ENCODE data around the gene SLCO3A1. TPM values are rescaled to one million over a fixed set of nuclear protein-coding genes. Genes with fewer than 3 reads are reported as not detected.

Gene SLCO3A1
- total and polyA plus RNA-seq, 8 donors, result 2.4 to 38.8 (median 7.7) TPM

DNA sequence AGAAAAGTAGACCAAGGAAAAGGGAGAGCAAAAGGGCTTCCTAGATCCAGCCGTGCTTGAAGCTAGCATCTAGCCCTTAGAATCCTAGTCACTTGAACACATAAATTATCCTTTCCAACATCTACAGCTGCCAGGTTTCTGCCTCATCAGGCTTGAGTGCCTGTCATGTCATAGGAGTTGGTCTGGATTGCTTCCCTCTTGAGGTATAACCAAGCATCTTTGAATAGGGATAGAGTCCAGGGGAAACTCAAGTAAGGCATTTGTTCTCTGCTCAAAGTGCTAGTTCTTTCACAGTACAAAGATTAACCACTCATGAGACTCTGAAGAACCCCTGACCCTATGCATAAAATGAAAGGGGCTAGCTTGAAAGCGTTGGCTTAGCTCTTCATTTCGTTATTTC lies 72.3 kb downstream of the SLCO3A1 start:
- DNase-seq, result no peak
- no peaks in the 10 kb centered on the region for H3K36me3 ChIP-seq
- H3K4me3 ChIP-seq, result no peak overlapping the region
- peak overlapping the region in 3 of 5 donors; percentile 3 to 54 (median 32) for H3K27ac ChIP-seq
- no peak for TF ChIP-seq POLR2A (IDR thresholded peaks at IDR 0.05)
- TF ChIP-seq, protein P1, sequence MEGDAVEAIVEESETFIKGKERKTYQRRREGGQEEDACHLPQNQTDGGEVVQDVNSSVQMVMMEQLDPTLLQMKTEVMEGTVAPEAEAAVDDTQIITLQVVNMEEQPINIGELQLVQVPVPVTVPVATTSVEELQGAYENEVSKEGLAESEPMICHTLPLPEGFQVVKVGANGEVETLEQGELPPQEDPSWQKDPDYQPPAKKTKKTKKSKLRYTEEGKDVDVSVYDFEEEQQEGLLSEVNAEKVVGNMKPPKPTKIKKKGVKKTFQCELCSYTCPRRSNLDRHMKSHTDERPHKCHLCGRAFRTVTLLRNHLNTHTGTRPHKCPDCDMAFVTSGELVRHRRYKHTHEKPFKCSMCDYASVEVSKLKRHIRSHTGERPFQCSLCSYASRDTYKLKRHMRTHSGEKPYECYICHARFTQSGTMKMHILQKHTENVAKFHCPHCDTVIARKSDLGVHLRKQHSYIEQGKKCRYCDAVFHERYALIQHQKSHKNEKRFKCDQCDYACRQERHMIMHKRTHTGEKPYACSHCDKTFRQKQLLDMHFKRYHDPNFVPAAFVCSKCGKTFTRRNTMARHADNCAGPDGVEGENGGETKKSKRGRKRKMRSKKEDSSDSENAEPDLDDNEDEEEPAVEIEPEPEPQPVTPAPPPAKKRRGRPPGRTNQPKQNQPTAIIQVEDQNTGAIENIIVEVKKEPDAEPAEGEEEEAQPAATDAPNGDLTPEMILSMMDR (IDR thresholded peaks at IDR 0.05), result no peak
- no peak for TF ChIP-seq POLR2AphosphoS5 (IDR thresholded peaks at IDR 0.05)
- TF ChIP-seq EP300 (IDR thresholded peaks at IDR 0.05), result no peak
- H3K4me1 ChIP-seq, result peaks cover 9 to 61% (median 33%) of the 10 kb centered on the region in 4 donors
- H3K27me3 ChIP-seq, result no peaks in the 10 kb centered on the region
- intact Hi-C loops (cut with DNase I; ENCODE audit: low total_unique reads), result no loop called here
- H3K9me3 ChIP-seq, result no peaks in the 10 kb centered on the region
- WGBS, 5 donors, result 56 to 75% (median 62%) methylated on average over 3 of the region's 3 CpGs

DNA sequence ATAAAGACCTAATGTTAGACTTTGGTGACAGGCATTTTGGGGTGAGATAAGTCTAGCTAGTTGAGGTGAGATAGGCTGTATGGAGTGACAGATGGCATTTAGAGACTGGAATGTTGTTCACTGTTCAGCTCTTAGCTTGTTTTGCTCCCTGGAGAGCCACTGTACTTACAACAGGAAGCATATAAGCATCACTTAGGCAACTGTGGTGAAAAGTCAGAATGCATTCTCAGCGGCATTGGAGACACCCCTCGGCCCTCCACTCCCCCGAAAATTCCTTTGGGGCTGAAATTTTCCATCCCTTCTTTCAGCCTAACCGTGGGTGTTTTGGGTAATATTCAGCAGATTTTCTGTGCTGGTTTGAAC lies 73.4 kb downstream of the SLCO3A1 start:
- H3K36me3 ChIP-seq, result no peaks in the 10 kb centered on the region
- 39 to 65% (median 55%) methylated on average over 4 of the region's 4 CpGs for WGBS, 5 donors
- intact Hi-C loops (cut with DNase I; ENCODE audit: low total_unique reads), result no loop called here
- peak in 1 of 2 donors; percentile 49 for DNase-seq
- H3K4me3 ChIP-seq, result no peak overlapping the region
- peaks cover 6 to 50% (median 29%) of the 10 kb centered on the region in 4 donors for H3K4me1 ChIP-seq
- no peaks in the 10 kb centered on the region for H3K9me3 ChIP-seq
- TF ChIP-seq POLR2A (IDR thresholded peaks at IDR 0.05) (no peak), POLR2AphosphoS5 (IDR thresholded peaks at IDR 0.05) (no peak), EP300 (IDR thresholded peaks at IDR 0.05) (no peak)
- TF ChIP-seq, protein P1 (IDR thresholded peaks at IDR 0.05), result no peak
- peak overlapping the region in 3 of 5 donors; percentile 5 to 54 (median 16) for H3K27ac ChIP-seq
- H3K27me3 ChIP-seq, result no peaks in the 10 kb centered on the region

DNA sequence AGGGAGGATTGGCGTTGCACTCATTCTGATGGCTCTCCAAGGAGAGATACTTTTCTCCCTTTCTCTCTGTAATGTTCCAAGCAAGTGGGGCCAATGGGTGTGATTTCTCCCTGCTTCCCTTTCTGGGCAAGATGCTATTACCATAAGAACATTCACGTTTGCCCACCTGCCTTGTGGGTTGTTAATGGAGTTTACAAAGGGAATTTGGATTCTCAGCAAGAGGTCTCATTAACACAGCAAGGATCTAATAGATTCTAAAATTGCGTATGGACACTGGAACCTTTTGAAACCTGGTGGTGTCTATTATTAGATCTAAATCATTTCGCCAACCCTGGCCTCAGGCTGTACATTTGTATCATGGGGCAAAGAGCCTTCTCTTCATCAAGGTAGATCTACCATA lies 74.1 kb downstream of the SLCO3A1 start:
- 83 to 96% (median 90%) methylated on average over 4 of the region's 4 CpGs for WGBS, 5 donors
- DNase-seq, result no peak
- Histone ChIP-seq H3K4me3 (no peak overlapping the region), H3K27ac (peak overlapping the region in 3 of 5 donors; percentile 5 to 54 (median 16)), H3K4me1 (peaks cover 5 to 43% (median 24%) of the 10 kb centered on the region in 4 donors), H3K36me3 (no peaks in the 10 kb centered on the region), H3K9me3 (no peaks in the 10 kb centered on the region), H3K27me3 (no peaks in the 10 kb centered on the region)
- intact Hi-C loops (cut with DNase I; ENCODE audit: low total_unique reads), result no loop called here
- no peak for TF ChIP-seq POLR2AphosphoS5 (IDR thresholded peaks at IDR 0.05)
- TF ChIP-seq EP300 (IDR thresholded peaks at IDR 0.05), result no peak

DNA sequence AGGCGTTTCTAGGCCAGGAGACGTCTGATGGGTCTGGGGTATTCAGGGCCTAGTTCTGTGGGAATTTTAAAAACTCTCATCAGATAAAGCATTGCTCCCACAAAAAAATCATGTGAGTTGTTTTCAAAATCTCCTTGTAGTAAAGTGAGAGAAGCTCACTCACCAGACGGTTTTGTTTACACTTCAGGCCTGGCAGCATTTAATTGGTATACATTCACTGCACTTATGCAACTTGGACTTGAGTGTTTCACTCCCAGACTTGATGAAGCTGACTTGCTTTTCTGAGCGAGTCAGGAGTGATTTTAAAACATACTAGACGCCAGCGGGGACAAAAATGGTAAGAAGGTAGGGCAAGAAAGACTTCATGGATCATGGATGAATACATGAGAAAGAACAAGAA lies 75.2 kb downstream of the SLCO3A1 start:
- intact Hi-C loops (cut with DNase I; ENCODE audit: low total_unique reads), result no loop called here

DNA sequence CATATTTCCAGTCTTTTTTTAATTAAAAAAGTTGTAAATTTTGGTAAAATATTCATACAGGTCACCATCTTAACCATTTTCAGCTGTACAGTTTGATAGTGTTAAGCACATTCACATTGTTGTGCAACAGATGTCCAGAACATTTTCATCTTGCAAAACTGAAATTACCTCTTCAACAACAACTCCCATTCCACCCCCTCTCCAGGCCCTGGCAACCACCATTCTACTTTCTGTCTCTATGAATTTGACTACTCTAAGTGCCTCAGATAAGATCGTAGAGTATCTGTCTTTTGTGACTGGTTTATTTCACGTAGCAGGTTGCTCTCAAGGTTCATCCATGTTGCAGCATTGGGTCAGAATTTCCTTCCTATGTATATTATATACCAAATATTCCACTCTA lies 76.0 kb downstream of the SLCO3A1 start:
- WGBS, 5 donors, result 87 to 95% (median 89%) methylated on average over 2 of the region's 2 CpGs
- Histone ChIP-seq H3K27me3 (no peaks in the 10 kb centered on the region), H3K4me1 (peaks cover 0 to 32% (median 17%) of the 10 kb centered on the region in 4 donors), H3K36me3 (no peaks in the 10 kb centered on the region), H3K9me3 (no peaks in the 10 kb centered on the region), H3K4me3 (no peak overlapping the region), H3K27ac (no peak overlapping the region)
- TF ChIP-seq POLR2AphosphoS5 (IDR thresholded peaks at IDR 0.05) (no peak), EP300 (IDR thresholded peaks at IDR 0.05) (no peak), POLR2A (IDR thresholded peaks at IDR 0.05) (no peak)
- TF ChIP-seq, protein P1 (IDR thresholded peaks at IDR 0.05), result no peak
- intact Hi-C loops (cut with DNase I; ENCODE audit: low total_unique reads), result no loop called here
- DNase-seq, result no peak

More for the DNA sequence above, 75.2 kb downstream of the SLCO3A1 start:
- Histone ChIP-seq H3K4me3 (no peak overlapping the region), H3K27me3 (no peaks in the 10 kb centered on the region), H3K36me3 (no peaks in the 10 kb centered on the region), H3K27ac (no peak overlapping the region), H3K4me1 (peaks cover 0 to 35% (median 20%) of the 10 kb centered on the region in 4 donors), H3K9me3 (no peaks in the 10 kb centered on the region)
- DNase-seq, result no peak
- TF ChIP-seq POLR2AphosphoS5 (IDR thresholded peaks at IDR 0.05) (no peak), POLR2A (IDR thresholded peaks at IDR 0.05) (no peak)
- TF ChIP-seq, protein P1 (IDR thresholded peaks at IDR 0.05), result no peak
- WGBS, 5 donors, result 70 to 82% (median 75%) methylated on average over 6 of the region's 6 CpGs
